Activated naive CD4-positive, alpha-beta T cell treated with anti-CD3 and anti-CD28 coated beads for 36 hours (primary cell): ENCODE measurements around the gene GLDC. TPM values are rescaled to one million over a fixed set of nuclear protein-coding genes. Genes with fewer than 3 reads are reported as not detected.

Experiments
- CTCF ChIA-PET: fragments of 350-600 bp; sonication (Branson Sonifier 250); formaldehyde crosslinking; loops from one replicate; lab custom pipeline; 2021; ENCODE audit warnings: antibody characterized with exemption; lab: Charles Lee
- DNase-seq: peaks from one replicate; pipeline ENCODE4 v3.0.0-alpha.2; 2020
- H3K27ac Mint-ChIP-seq: one replicate; pipeline ENCODE4 v1.8.0; 2021; ENCODE audit warnings: mild to moderate bottlenecking, mixed read lengths
- H3K27me3 Mint-ChIP-seq: one replicate; pipeline ENCODE4 v1.8.0; 2021; ENCODE audit warnings: low read depth, mixed read lengths
- H3K36me3 Mint-ChIP-seq: one replicate; pipeline ENCODE4 v1.8.0; 2021; ENCODE audit warnings: low read depth, mixed read lengths
- H3K4me1 Mint-ChIP-seq: one replicate; pipeline ENCODE4 v1.8.0; 2021; ENCODE audit warnings: low read depth, mixed read lengths
- H3K4me3 Mint-ChIP-seq: one replicate; pipeline ENCODE4 v1.8.0; 2021; ENCODE audit warnings: mild to moderate bottlenecking, moderate library complexity, mixed read lengths
- H3K9me3 Mint-ChIP-seq: one replicate; pipeline ENCODE4 v1.8.0; 2021; ENCODE audit warnings: mixed read lengths
- intact Hi-C: fragments of 100-400 bp; cut with micrococcal nuclease; formaldehyde crosslinking; loops from one replicate; pipeline ENCODE4 v1.15.1; 2023
- total RNA-seq, 2 experiments: library from RNA; stranded (reverse); gene quantifications; one replicate each; pipeline ENCODE4 v1.2.3, GENCODE V29; 2021

GLDC gene
- total RNA-seq, 2 experiments from 2014 or later: 1.7 to 1.9 TPM

- Mint-ChIP-seq H3K4me1 (peaks cover 5% of the 10 kb centered on the region), H3K36me3 (peaks cover 1% of the 10 kb centered on the region), H3K27me3 (no peaks in the 10 kb centered on the region), H3K4me3 (no peak overlapping the region), H3K9me3 (no peaks in the 10 kb centered on the region), H3K27ac (no peak overlapping the region)
- DNase-seq: no peak
- CTCF ChIA-PET: interaction anchor here (0.5 to 1.2 kb wide), 2 partner anchors 101 to 321 kb away, joined by 3 read pairs; no protein-coding TSS in a partner anchor
- intact Hi-C loops: no loop called here
Observed at GRCh38 chr9:6676254-6676921, 30.9 kb upstream of the GLDC start.

- no peak for DNase-seq
- Mint-ChIP-seq H3K27me3 (no peaks in the 10 kb centered on the region), H3K27ac (no peak overlapping the region), H3K4me1 (peaks cover under 1% of the 10 kb centered on the region), H3K9me3 (no peaks in the 10 kb centered on the region), H3K36me3 (no peaks in the 10 kb centered on the region), H3K4me3 (no peak overlapping the region)
- intact Hi-C loops: no loop called here
- CTCF ChIA-PET: interaction anchor here (0.6 kb wide), 2 partner anchors 651 to 1983 kb away, joined by 3 read pairs; no protein-coding TSS in a partner anchor
Observed at GRCh38 chr9:6675268-6675667, 29.7 kb upstream of the GLDC start.

GRCh38 chr9:6673326-6674025 lies 27.9 kb upstream of the GLDC start:
- Mint-ChIP-seq H3K27ac (no peak overlapping the region), H3K4me3 (no peak overlapping the region), H3K27me3 (no peaks in the 10 kb centered on the region), H3K36me3 (no peaks in the 10 kb centered on the region), H3K4me1 (no peaks in the 10 kb centered on the region), H3K9me3 (no peaks in the 10 kb centered on the region)
- intact Hi-C loops: no loop called here
- DNase-seq: no peak
- CTCF ChIA-PET: interaction anchor here (1.2 kb wide), 1 partner anchor 323 kb away, joined by 5 read pairs; no protein-coding TSS in a partner anchor

- CTCF ChIA-PET: interaction anchor here (0.7 kb wide), 1 partner anchor 58 kb away, joined by 3 read pairs; no protein-coding TSS in a partner anchor
- no peaks in the 10 kb centered on the region for H3K27me3 Mint-ChIP-seq
- H3K9me3 Mint-ChIP-seq: no peaks in the 10 kb centered on the region
- intact Hi-C loops: no loop called here
- H3K36me3 Mint-ChIP-seq: no peaks in the 10 kb centered on the region
- no peak overlapping the region for H3K4me3 Mint-ChIP-seq
- DNase-seq: no peak
- H3K27ac Mint-ChIP-seq: no peak overlapping the region
- peaks cover 2% of the 10 kb centered on the region for H3K4me1 Mint-ChIP-seq
Observed at GRCh38 chr9:6672118-6672517, 26.6 kb upstream of the GLDC start.

- intact Hi-C loops: no loop called here
- no peaks in the 10 kb centered on the region for H3K36me3 Mint-ChIP-seq
- CTCF ChIA-PET: no interaction called here
- no peaks in the 10 kb centered on the region for H3K9me3 Mint-ChIP-seq
- H3K4me3 Mint-ChIP-seq: no peak overlapping the region
- no peaks in the 10 kb centered on the region for H3K27me3 Mint-ChIP-seq
- DNase-seq: no peak
- no peak overlapping the region for H3K27ac Mint-ChIP-seq
- peaks cover 2% of the 10 kb centered on the region for H3K4me1 Mint-ChIP-seq
Observed at GRCh38 chr9:6671416-6671815, 25.9 kb upstream of the GLDC start.

GRCh38 chr9:6669881-6670280 lies 24.4 kb upstream of the GLDC start:
- no peaks in the 10 kb centered on the region for H3K27me3 Mint-ChIP-seq
- intact Hi-C loops: no loop called here
- H3K4me3 Mint-ChIP-seq: no peak overlapping the region
- peaks cover 2% of the 10 kb centered on the region for H3K4me1 Mint-ChIP-seq
- H3K9me3 Mint-ChIP-seq: no peaks in the 10 kb centered on the region
- no peaks in the 10 kb centered on the region for H3K36me3 Mint-ChIP-seq
- no peak overlapping the region for H3K27ac Mint-ChIP-seq
- CTCF ChIA-PET: interaction anchor here (1.5 kb wide), 1 partner anchor 9 kb away, joined by 5 read pairs; no protein-coding TSS in a partner anchor
- DNase-seq: no peak

- Mint-ChIP-seq H3K27me3 (no peaks in the 10 kb centered on the region), H3K36me3 (no peaks in the 10 kb centered on the region), H3K4me1 (peaks cover 2% of the 10 kb centered on the region), H3K9me3 (no peaks in the 10 kb centered on the region), H3K27ac (no peak overlapping the region), H3K4me3 (no peak overlapping the region)
- DNase-seq: no peak
- intact Hi-C loops: loop anchor here (1.0 to 2.0 kb wide), 4 partner anchors 23 to 612 kb away; partner anchors contain the start of gene GLDC
- CTCF ChIA-PET: interaction anchor here (0.6 to 2.1 kb wide), 14 partner anchors 8 to 313 kb away, joined by 3 to 23 read pairs (median 3); no protein-coding TSS in a partner anchor
Observed at GRCh38 chr9:6667633-6668280, 22.2 kb upstream of the GLDC start.

- intact Hi-C loops: loop anchor here (1.0 to 2.0 kb wide), 4 partner anchors 22 to 612 kb away; partner anchors contain the start of gene GLDC
- H3K4me3 Mint-ChIP-seq: no peak overlapping the region
- no peaks in the 10 kb centered on the region for H3K9me3 Mint-ChIP-seq
- H3K27ac Mint-ChIP-seq: no peak overlapping the region
- no peaks in the 10 kb centered on the region for H3K27me3 Mint-ChIP-seq
- H3K36me3 Mint-ChIP-seq: no peaks in the 10 kb centered on the region
- CTCF ChIA-PET: interaction anchor here (0.6 to 2.1 kb wide), 13 partner anchors 7 to 312 kb away, joined by 3 to 23 read pairs (median 3); no protein-coding TSS in a partner anchor
- H3K4me1 Mint-ChIP-seq: peaks cover 2% of the 10 kb centered on the region
- no peak for DNase-seq
Observed at GRCh38 chr9:6667080-6667479, 21.6 kb upstream of the GLDC start.

- Mint-ChIP-seq H3K9me3 (no peaks in the 10 kb centered on the region), H3K36me3 (no peaks in the 10 kb centered on the region), H3K4me1 (peaks cover 2% of the 10 kb centered on the region), H3K4me3 (no peak overlapping the region), H3K27ac (no peak overlapping the region), H3K27me3 (no peaks in the 10 kb centered on the region)
- intact Hi-C loops: loop anchor here (2.0 kb wide), 1 partner anchor 21 kb away; the partner anchor contains the start of gene GLDC
- no peak for DNase-seq
- CTCF ChIA-PET: interaction anchor here (0.7 kb wide), 1 partner anchor 920 kb away, joined by 3 read pairs; no protein-coding TSS in a partner anchor
Observed at GRCh38 chr9:6665628-6666027, 20.1 kb upstream of the GLDC start.

- no peaks in the 10 kb centered on the region for H3K9me3 Mint-ChIP-seq
- intact Hi-C loops: no loop called here
Observed at GRCh38 chr9:6664204-6664680, 18.7 kb upstream of the GLDC start.

GRCh38 chr9:6660512-6660911 lies 15.0 kb upstream of the GLDC start:
- Mint-ChIP-seq H3K4me3 (no peak overlapping the region), H3K36me3 (no peaks in the 10 kb centered on the region), H3K4me1 (no peaks in the 10 kb centered on the region), H3K27me3 (no peaks in the 10 kb centered on the region), H3K27ac (no peak overlapping the region), H3K9me3 (no peaks in the 10 kb centered on the region)
- intact Hi-C loops: no loop called here
- DNase-seq: no peak
- CTCF ChIA-PET: no interaction called here

More at GRCh38 chr9:6664204-6664680, 18.7 kb upstream of the GLDC start:
- DNase-seq: no peak
- Mint-ChIP-seq H3K4me1 (peaks cover 2% of the 10 kb centered on the region), H3K4me3 (no peak overlapping the region), H3K36me3 (no peaks in the 10 kb centered on the region), H3K27ac (no peak overlapping the region), H3K27me3 (no peaks in the 10 kb centered on the region)
- CTCF ChIA-PET: interaction anchor here (0.6 to 3.6 kb wide), 4 partner anchors 18 to 382 kb away, joined by 3 to 16 read pairs (median 4); no protein-coding TSS in a partner anchor
